ENCODE results near the gene MACROD2. TPM values are rescaled to one million over a fixed set of nuclear protein-coding genes. Genes with fewer than 3 reads are reported as not detected.

Gene MACROD2
- total and polyA plus RNA-seq, 2 of the 4 experiments (the other 2 are of a cell fraction): not detected

DNA sequence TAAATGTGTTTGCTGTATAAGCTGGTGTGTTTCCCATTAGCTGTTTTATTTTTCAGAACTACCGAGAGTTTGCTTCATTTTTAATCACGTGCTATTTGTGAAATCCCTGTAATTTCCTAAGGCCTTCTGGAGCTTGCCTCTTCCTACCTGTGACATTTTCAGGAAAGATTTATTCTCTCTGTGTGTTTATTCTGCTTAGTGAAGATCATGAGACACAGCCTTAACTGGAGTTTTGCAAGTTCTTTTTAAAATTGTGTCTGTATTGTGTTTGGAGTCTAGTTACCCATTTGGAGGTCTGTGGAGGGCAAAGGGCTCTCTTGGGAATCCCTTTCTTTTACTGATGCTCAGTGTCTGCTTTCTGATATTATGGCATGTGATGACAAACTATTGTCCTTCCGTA, 701.2 kb downstream of the MACROD2 start:
- H3K56ac ChIP-seq (ENCODE audit: extremely low read depth, insufficient read depth, low read length): no peak overlapping the region
- H4K8ac ChIP-seq (ENCODE audit: low read depth in 2 of 2, low read length in 2 of 2): no peak overlapping the region
- no peak for DNase-seq
- no peak overlapping the region for H4K91ac ChIP-seq (ENCODE audit: insufficient read depth, low read depth, low read length)
- no peak overlapping the region for H2BK15ac ChIP-seq (ENCODE audit: low read depth, low read length)
- H3K4ac ChIP-seq (ENCODE audit: low read depth, low read length): no peak overlapping the region
- H4K20me1 ChIP-seq (ENCODE audit: insufficient read depth, low read length): no peaks in the 10 kb centered on the region
- no peak for TF ChIP-seq MAFK (IDR thresholded peaks at IDR 0.05; ENCODE audit: low read depth, low read length)
- TF ChIP-seq CHD1 (IDR thresholded peaks at IDR 0.05; ENCODE audit: low read depth, low read length): no peak
- TF ChIP-seq NFE2L2 (IDR thresholded peaks at IDR 0.05; ENCODE audit: low read depth, low read length): no peak
- no peak for TF ChIP-seq RCOR1 (IDR thresholded peaks at IDR 0.05; ENCODE audit: insufficient replicate concordance, low read length)
- no peak for TF ChIP-seq SMC3 (IDR thresholded peaks at IDR 0.05; ENCODE audit: low read depth, low read length)
- TF ChIP-seq ELK1 (IDR thresholded peaks at IDR 0.05; ENCODE audit: borderline replicate concordance, low read depth, low read length): no peak
- TF ChIP-seq RFX5 (IDR thresholded peaks at IDR 0.05; ENCODE audit: low read depth, low read length): no peak
- no peak for TF ChIP-seq MXI1 (IDR thresholded peaks at IDR 0.05; ENCODE audit: borderline replicate concordance, low read depth, low read length)
- TF ChIP-seq CEBPB (IDR thresholded peaks at IDR 0.05; ENCODE audit: low read depth, low read length): no peak
- TF ChIP-seq RAD21 (IDR thresholded peaks at IDR 0.05; ENCODE audit: low read length): no peak
- TF ChIP-seq USF2 (IDR thresholded peaks at IDR 0.05; ENCODE audit: low read depth, low read length): no peak
- H3K9me3 ChIP-seq (ENCODE audit: control insufficient read depth, insufficient read depth, low read length): no peaks in the 10 kb centered on the region
- H3K4me2 ChIP-seq (ENCODE audit: low read depth, low read length): no peak overlapping the region
- no peaks in the 10 kb centered on the region for H3K36me3 ChIP-seq (ENCODE audit: control insufficient read depth, insufficient read depth, low read length)
- ChIA-PET POLR2A (ENCODE audit: unreplicated experiment) (no interaction called here), CTCF (no interaction called here)
- no peak overlapping the region for H3K23ac ChIP-seq (ENCODE audit: low read depth, low read length)
- BruUV-seq (replicated peaks): no TSS peak
- H3K4me3 ChIP-seq (ENCODE audit: insufficient read depth, low read depth, low read length): no peak overlapping the region
- no peak overlapping the region for H2AFZ ChIP-seq (replicated peaks; ENCODE audit: low read length, poor library complexity)
- H3K9ac ChIP-seq (ENCODE audit: low read depth, low read length): no peak overlapping the region
- in situ Hi-C loops (cut with MboI; ENCODE audit: low sequenced_read_pairs): no loop called here
- dilution Hi-C loops (cut with HindIII; ENCODE audit: low sequenced_read_pairs, unreplicated experiment): no loop called here
- no peak overlapping the region for H2AK5ac ChIP-seq (ENCODE audit: low read depth, low read length)
- H3K18ac ChIP-seq (ENCODE audit: low read depth, low read length): no peak overlapping the region
- H3K79me1 ChIP-seq (ENCODE audit: low read depth in 1 of 2, low read length in 2 of 2): no peaks in the 10 kb centered on the region
- no peak overlapping the region for H2BK120ac ChIP-seq (ENCODE audit: low read depth, low read length)
- no peak overlapping the region for H2AK9ac ChIP-seq (replicated peaks; ENCODE audit: low read depth, low read length, poor library complexity)
- WGBS, 2 experiments (ENCODE audit: extremely low coverage in 2 of 2, insufficient read length in 1 of 2): no CpG with 5 or more reads among the region's 3 CpGs
- H3K27me3 ChIP-seq (ENCODE audit: control insufficient read depth, insufficient read depth, low read length): no peaks in the 10 kb centered on the region
- intact Hi-C loops (cut with micrococcal nuclease): no loop called here
- no peak overlapping the region for H2BK5ac ChIP-seq (ENCODE audit: low read depth, low read length, poor library complexity, severe bottlenecking)
- no peak overlapping the region for H2BK20ac ChIP-seq (ENCODE audit: low read depth, low read length)
- no peaks in the 10 kb centered on the region for H3K9me1 ChIP-seq (ENCODE audit: insufficient read depth, low read length)
- no peak for ATAC-seq (ENCODE audit: low read depth)
- no peak overlapping the region for H3K27ac ChIP-seq (ENCODE audit: insufficient read depth, low read length)
- no peak overlapping the region for H3K14ac ChIP-seq (replicated peaks; ENCODE audit: low read depth, low read length)
- no peaks in the 10 kb centered on the region for H3K4me1 ChIP-seq (ENCODE audit: control insufficient read depth, insufficient read depth, low read length)
- no peak overlapping the region for H4K5ac ChIP-seq (ENCODE audit: low read depth, low read length)

All from IMR-90 (cell line).